SU-DHL-6 (cell line): ENCODE measurements around the gene IKBKE.
A peak's percentile ranks its signal among the peaks of the same experiment; 100 is the strongest.

Experiments
- H2AFZ ChIP-seq: fragments of 200-600 bp; sonication (generic); 2 replicates; pipeline ENCODE4 v1.6.1; 2014; ENCODE audit warnings: low read depth, mild to moderate bottlenecking, moderate library complexity, mixed read lengths, antibody characterized with exemption, low read length; ENCODE audit not compliant: severe bottlenecking
- H3F3A ChIP-seq: fragments of 200-600 bp; shearing (Covaris generic); 2 replicates; pipeline ENCODE4 v1.6.0; 2016; ENCODE audit warnings: antibody characterized with exemption, mild to moderate bottlenecking; ENCODE audit not compliant: insufficient read depth
- H3K27ac ChIP-seq: fragments of 200-600 bp; sonication (generic); 2 replicates; pipeline ENCODE4 v1.5.1; 2016; ENCODE audit warnings: low read depth, mild to moderate bottlenecking, low read length, moderate library complexity, mixed read lengths
- H3K27me3 ChIP-seq: fragments of 200-600 bp; sonication (generic), shearing (Covaris generic); 2 replicates; pipeline ENCODE4 v1.6.0; 2014; ENCODE audit warnings: mild to moderate bottlenecking, low read length
- H3K36me3 ChIP-seq: fragments of 200-600 bp; sonication (generic); 2 replicates; pipeline ENCODE4 v1.6.1; 2014; ENCODE audit warnings: mild to moderate bottlenecking, low read length, mixed read lengths
- H3K4me2 ChIP-seq: fragments of 300-600, 200-600 bp; shearing (Covaris generic), sonication (generic); 2 replicates; pipeline ENCODE4 v1.6.0; 2014; ENCODE audit warnings: low read length, low read depth, mild to moderate bottlenecking; ENCODE audit not compliant: poor library complexity, severe bottlenecking
- H3K4me3 ChIP-seq: fragments of 200-600 bp; sonication (generic); 2 replicates; pipeline ENCODE4 v1.5.1; 2014; ENCODE audit warnings: antibody characterized with exemption, low read length, mild to moderate bottlenecking, mixed read lengths; ENCODE audit not compliant: insufficient read depth, poor library complexity, severe bottlenecking
- H3K79me2 ChIP-seq: fragments of 200-600 bp; sonication (generic); 2 replicates; pipeline ENCODE4 v1.6.1; 2014; ENCODE audit warnings: mild to moderate bottlenecking, low read length, moderate library complexity; ENCODE audit not compliant: insufficient read depth
- H3K9ac ChIP-seq: fragments of 200-600 bp; sonication (generic); 2 replicates; pipeline ENCODE4 v1.7.0; 2014; ENCODE audit warnings: mild to moderate bottlenecking, low read length
- H3K9me2 ChIP-seq: fragments of 200-600 bp; sonication (generic); replicated peaks from 2 replicates; pipeline ENCODE4 v1.6.1; 2014; ENCODE audit warnings: low read length; ENCODE audit not compliant: insufficient read depth
- H3K9me3 ChIP-seq: fragments of 200-600 bp; sonication (generic); 2 replicates; pipeline ENCODE4 v1.6.1; 2014; ENCODE audit warnings: low read length, mixed read lengths; ENCODE audit not compliant: insufficient read depth
- H4K20me1 ChIP-seq: fragments of 200-600 bp; sonication (generic); 2 replicates; pipeline ENCODE4 v1.6.1; 2014; ENCODE audit warnings: low read depth, mild to moderate bottlenecking, antibody characterized with exemption, low read length, moderate library complexity, mixed read lengths
- CTCF ChIP-seq: fragments of 200-600 bp; sonication (generic); IDR thresholded peaks from one replicate; pipeline ENCODE4 v1.5.1; 2017; ENCODE audit warnings: antibody characterized with exemption, mild to moderate bottlenecking, low read length, moderate library complexity; ENCODE audit not compliant: insufficient read depth, poor library complexity, severe bottlenecking
- EZH2phosphoT487 ChIP-seq: fragments of 200-600 bp; sonication (generic), shearing (Covaris generic); conservative IDR thresholded peaks from 2 replicates; pipeline ENCODE4 v1.6.1; 2018; ENCODE audit warnings: mild to moderate bottlenecking, antibody characterized with exemption, low read length, moderate library complexity, mixed read lengths

IKBKE gene

GRCh38 chr1:206506405-206507283 lies 36.4 kb downstream of the IKBKE start:
- TF ChIP-seq EZH2phosphoT487: no peak
- no peak for TF ChIP-seq CTCF
- Histone ChIP-seq H3K27ac (no peak overlapping the region), H3K79me2 (no peaks in the 10 kb centered on the region), H3K27me3 (no peaks in the 10 kb centered on the region), H3K9me3 (no peaks in the 10 kb centered on the region), H3K4me3 (peak overlapping the region; percentile 15), H2AFZ (no peak overlapping the region), H4K20me1 (no peaks in the 10 kb centered on the region), H3K9me2 (no peaks in the 10 kb centered on the region), H3K36me3 (no peaks in the 10 kb centered on the region), H3K4me2 (peak overlapping the region; percentile 40), H3F3A (no peaks in the 10 kb centered on the region), H3K9ac (no peak overlapping the region)

- Histone ChIP-seq H3K9me2 (no peaks in the 10 kb centered on the region), H3K9ac (no peak within 1 kb of the TSS), H3K4me3 (peak within 1 kb of the TSS; percentile 15), H3K79me2 (no peaks in the 10 kb centered on the region), H3K9me3 (no peaks in the 10 kb centered on the region), H3K27ac (no peak within 1 kb of the TSS), H4K20me1 (no peaks in the 10 kb centered on the region), H3K4me2 (peak within 1 kb of the TSS; percentile 40), H3K27me3 (no peaks in the 10 kb centered on the region; the same call in 1 of the 2 replicates), H3K36me3 (no peaks in the 10 kb centered on the region), H3F3A (no peaks in the 10 kb centered on the region), H2AFZ (no peak within 1 kb of the TSS)
- TF ChIP-seq EZH2phosphoT487 (no peak), CTCF (no peak)
Observed at GRCh38 chr1:206507284-206508129, 37.2 kb downstream of the IKBKE start, which contains the start of gene RASSF5. Gene RASSF5, plus strand, starts transcription at chr1:206507531. Its CDS starts 72 bp downstream, at chr1:206507603.

- H3K9me2 ChIP-seq: no peaks in the 10 kb centered on the region
- H3K9ac ChIP-seq: no peak overlapping the region
- H3K27me3 ChIP-seq: no peaks in the 10 kb centered on the region; the same call in 1 of the 2 replicates
- TF ChIP-seq CTCF (no peak), EZH2phosphoT487 (no peak)
- H3K9me3 ChIP-seq: no peaks in the 10 kb centered on the region
- no peaks in the 10 kb centered on the region for H4K20me1 ChIP-seq
- no peaks in the 10 kb centered on the region for H3K36me3 ChIP-seq
- peak overlapping the region; percentile 40 for H3K4me2 ChIP-seq
- H3K79me2 ChIP-seq: no peaks in the 10 kb centered on the region
- no peaks in the 10 kb centered on the region for H3F3A ChIP-seq
- no peak overlapping the region for H3K27ac ChIP-seq
- no peak overlapping the region for H2AFZ ChIP-seq
- H3K4me3 ChIP-seq: no peak overlapping the region
Observed at GRCh38 chr1:206508130-206508889, 38.0 kb downstream of the IKBKE start.
